Keratinocyte (primary cell): ENCODE data around the gene GLDN.

ENCODE experiments used
- EZH2 ChIP-seq: IDR thresholded peaks from one replicate; pipeline ENCODE4 v1.6.1; 2012; ENCODE audit warnings: inconsistent platforms, mild to moderate bottlenecking, low read length, moderate library complexity
- TF ChIP-seq, protein P1 (sequence below), 3 experiments: IDR thresholded peaks in 1 of 3; conservative IDR thresholded peaks in 1 of 3; optimal IDR thresholded peaks in 1 of 3; 2 replicates in 2 of 3; 3 replicates in 1 of 3; pipeline versions ENCODE3 to v1.5.1; 2011; ENCODE audit warnings: low read length in 3 of 3, mild to moderate bottlenecking in 3 of 3, moderate library complexity in 2 of 3, control low read depth in 1 of 3, inconsistent platforms in 1 of 3; ENCODE audit not compliant: insufficient read depth in 2 of 3; ENCODE audit errors: extremely low read depth in 1 of 3

DNA sequence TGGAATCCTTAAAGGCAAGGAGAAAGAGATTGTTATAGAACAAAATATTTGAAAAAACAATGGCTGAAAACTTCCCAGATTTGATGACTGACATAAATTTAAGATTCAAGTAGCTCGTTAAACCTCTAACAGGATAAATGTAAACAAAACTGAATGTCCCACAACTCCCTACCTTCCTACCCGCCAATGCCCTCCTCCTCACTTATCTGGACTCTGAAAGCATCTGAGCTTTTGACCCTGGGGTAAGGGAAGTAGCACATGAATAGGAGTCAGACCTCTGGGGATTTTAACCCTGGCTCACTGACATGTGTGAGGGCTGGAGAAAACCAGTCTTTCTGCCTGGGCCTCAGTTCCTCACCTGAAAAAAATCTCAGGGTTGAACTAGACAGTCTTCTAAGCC, 29.9 kb upstream of the GLDN start:
- TF ChIP-seq, protein P1, sequence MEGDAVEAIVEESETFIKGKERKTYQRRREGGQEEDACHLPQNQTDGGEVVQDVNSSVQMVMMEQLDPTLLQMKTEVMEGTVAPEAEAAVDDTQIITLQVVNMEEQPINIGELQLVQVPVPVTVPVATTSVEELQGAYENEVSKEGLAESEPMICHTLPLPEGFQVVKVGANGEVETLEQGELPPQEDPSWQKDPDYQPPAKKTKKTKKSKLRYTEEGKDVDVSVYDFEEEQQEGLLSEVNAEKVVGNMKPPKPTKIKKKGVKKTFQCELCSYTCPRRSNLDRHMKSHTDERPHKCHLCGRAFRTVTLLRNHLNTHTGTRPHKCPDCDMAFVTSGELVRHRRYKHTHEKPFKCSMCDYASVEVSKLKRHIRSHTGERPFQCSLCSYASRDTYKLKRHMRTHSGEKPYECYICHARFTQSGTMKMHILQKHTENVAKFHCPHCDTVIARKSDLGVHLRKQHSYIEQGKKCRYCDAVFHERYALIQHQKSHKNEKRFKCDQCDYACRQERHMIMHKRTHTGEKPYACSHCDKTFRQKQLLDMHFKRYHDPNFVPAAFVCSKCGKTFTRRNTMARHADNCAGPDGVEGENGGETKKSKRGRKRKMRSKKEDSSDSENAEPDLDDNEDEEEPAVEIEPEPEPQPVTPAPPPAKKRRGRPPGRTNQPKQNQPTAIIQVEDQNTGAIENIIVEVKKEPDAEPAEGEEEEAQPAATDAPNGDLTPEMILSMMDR (optimal IDR thresholded peaks at IDR 0.05 in 1 of 3, IDR thresholded peaks at IDR 0.05 in 1 of 3, conservative IDR thresholded peaks at IDR 0.05 in 1 of 3; ENCODE audit: extremely low read depth in 1 of 3, insufficient read depth in 2 of 3, low read length in 3 of 3): no peak
- no peak for TF ChIP-seq EZH2
